Activated effector memory CD4-positive, alpha-beta T cell treated with anti-CD3 and anti-CD28 coated beads, Interleukin-2, amount 50 U/mL, for 16 hours (primary cell): ENCODE measurements around the gene RABGAP1L.

Source experiments
- DNase-seq: peaks from one replicate; pipeline ENCODE4 v3.0.0-alpha.2; 2020

The RABGAP1L gene

GRCh38 chr1:174949645-174950044 lies 790.3 kb downstream of the RABGAP1L start:
- no peak for DNase-seq

- no peak for DNase-seq
Measured at GRCh38 chr1:174953285-174954072, 794.2 kb downstream of the RABGAP1L start.

- DNase-seq = no peak
Measured at GRCh38 chr1:174954073-174954460, 794.7 kb downstream of the RABGAP1L start.

GRCh38 chr1:174954671-174955669 lies 795.6 kb downstream of the RABGAP1L start:
- no peak for DNase-seq

- DNase-seq = no peak
Measured at GRCh38 chr1:174956086-174956485, 796.8 kb downstream of the RABGAP1L start.

- no peak for DNase-seq
Measured at GRCh38 chr1:174956976-174957375, 797.7 kb downstream of the RABGAP1L start.

GRCh38 chr1:174957829-174958228 lies 798.5 kb downstream of the RABGAP1L start:
- DNase-seq = no peak

GRCh38 chr1:174958396-174958795 lies 799.1 kb downstream of the RABGAP1L start:
- no peak for DNase-seq

GRCh38 chr1:174960362-174960761 lies 801.0 kb downstream of the RABGAP1L start:
- no peak for DNase-seq

- no peak for DNase-seq
Measured at GRCh38 chr1:174963529-174964125, 804.3 kb downstream of the RABGAP1L start.

- DNase-seq = no peak
Measured at GRCh38 chr1:174964261-174964971, 805.1 kb downstream of the RABGAP1L start.

- DNase-seq = no peak
Measured at GRCh38 chr1:174964972-174965361, 805.6 kb downstream of the RABGAP1L start.

GRCh38 chr1:174965362-174966007 lies 806.2 kb downstream of the RABGAP1L start:
- peak; percentile 68 for DNase-seq

GRCh38 chr1:174966008-174966572 lies 806.8 kb downstream of the RABGAP1L start:
- no peak for DNase-seq

GRCh38 chr1:174967845-174968705 lies 808.8 kb downstream of the RABGAP1L start:
- DNase-seq = no peak

GRCh38 chr1:174968750-174969244 lies 809.5 kb downstream of the RABGAP1L start:
- DNase-seq = peak; percentile 66

- DNase-seq = no peak
Measured at GRCh38 chr1:174969977-174970376, 810.7 kb downstream of the RABGAP1L start.

- no peak for DNase-seq
Measured at GRCh38 chr1:174971466-174971865, 812.1 kb downstream of the RABGAP1L start.

- no peak for DNase-seq
Measured at GRCh38 chr1:174971902-174972301, 812.6 kb downstream of the RABGAP1L start.

- no peak for DNase-seq
Measured at GRCh38 chr1:174974711-174975119, 815.4 kb downstream of the RABGAP1L start.

- no peak for DNase-seq
Measured at GRCh38 chr1:174975764-174976163, 816.4 kb downstream of the RABGAP1L start.
